Effector memory CD4-positive, alpha-beta T cell (primary cell): ENCODE measurements around the gene SH2D4B.
A peak's percentile ranks its signal among the peaks of the same experiment; 100 is the strongest.

ENCODE experiments used
- DNase-seq, 3 donors: peaks; one replicate each; pipeline ENCODE4 v3.0.0-alpha.2; 2020
- H3K27ac ChIP-seq: 2 replicates; pipeline ENCODE4 v1.7.0; 2013; ENCODE audit warnings: mild to moderate bottlenecking, low read length, moderate library complexity; ENCODE audit not compliant: insufficient read depth, poor library complexity, severe bottlenecking
- H3K27me3 ChIP-seq: replicated peaks from 2 replicates; pipeline ENCODE4 v1.7.0; 2013; ENCODE audit warnings: mild to moderate bottlenecking, low read length; ENCODE audit not compliant: insufficient read depth, control insufficient read depth, poor library complexity, severe bottlenecking
- H3K36me3 ChIP-seq: 2 replicates; pipeline ENCODE4 v1.7.0; 2013; ENCODE audit warnings: mild to moderate bottlenecking, low read length, moderate library complexity; ENCODE audit not compliant: control insufficient read depth, insufficient read depth
- H3K4me1 ChIP-seq: 2 replicates; pipeline ENCODE4 v1.7.0; 2013; ENCODE audit warnings: low read length, mild to moderate bottlenecking; ENCODE audit not compliant: control insufficient read depth, insufficient read depth, poor library complexity, severe bottlenecking
- H3K4me3 ChIP-seq: 2 replicates; pipeline ENCODE4 v1.7.0; 2013; ENCODE audit warnings: low read length, low read depth, mild to moderate bottlenecking; ENCODE audit not compliant: insufficient read depth, poor library complexity, severe bottlenecking
- H3K9me3 ChIP-seq: 2 replicates; pipeline ENCODE4 v1.7.0; 2013; ENCODE audit warnings: mild to moderate bottlenecking, low read length, moderate library complexity; ENCODE audit not compliant: control insufficient read depth

Gene SH2D4B

GRCh38 chr10:80504897-80505465, 32.7 kb upstream of the SH2D4B start:
- H3K27me3 ChIP-seq: no peaks in the 10 kb centered on the region
- H3K9me3 ChIP-seq: no peaks in the 10 kb centered on the region
- H3K4me1 ChIP-seq: peaks cover 55% of the 10 kb centered on the region
- peaks cover 43% of the 10 kb centered on the region for H3K36me3 ChIP-seq
- no peak overlapping the region for H3K4me3 ChIP-seq
- no peak for DNase-seq
- peak overlapping the region; percentile 62 for H3K27ac ChIP-seq

- H3K27ac ChIP-seq: no peak overlapping the region
- no peaks in the 10 kb centered on the region for H3K27me3 ChIP-seq
- H3K36me3 ChIP-seq: peaks cover 50% of the 10 kb centered on the region
Measured at GRCh38 chr10:80506189-80506575, 31.5 kb upstream of the SH2D4B start.

GRCh38 chr10:80506836-80507487, 30.7 kb upstream of the SH2D4B start:
- Histone ChIP-seq H3K27ac (no peak overlapping the region), H3K4me1 (peaks cover 42% of the 10 kb centered on the region), H3K4me3 (no peak overlapping the region), H3K27me3 (no peaks in the 10 kb centered on the region), H3K36me3 (peaks cover 57% of the 10 kb centered on the region), H3K9me3 (no peaks in the 10 kb centered on the region)
- DNase-seq: no peak

More at GRCh38 chr10:80506189-80506575, 31.5 kb upstream of the SH2D4B start:
- Histone ChIP-seq H3K9me3 (no peaks in the 10 kb centered on the region), H3K4me3 (no peak overlapping the region), H3K4me1 (peaks cover 48% of the 10 kb centered on the region)
- DNase-seq: no peak

GRCh38 chr10:80509108-80509402, 28.6 kb upstream of the SH2D4B start:
- peaks cover 73% of the 10 kb centered on the region for H3K36me3 ChIP-seq
- DNase-seq: no peak
- no peaks in the 10 kb centered on the region for H3K9me3 ChIP-seq
- no peak overlapping the region for H3K4me3 ChIP-seq
- no peaks in the 10 kb centered on the region for H3K27me3 ChIP-seq
- no peak overlapping the region for H3K27ac ChIP-seq
- peaks cover 22% of the 10 kb centered on the region for H3K4me1 ChIP-seq

- no peak overlapping the region for H3K4me3 ChIP-seq
- H3K27me3 ChIP-seq: no peaks in the 10 kb centered on the region
- peaks cover 76% of the 10 kb centered on the region for H3K36me3 ChIP-seq
- no peaks in the 10 kb centered on the region for H3K9me3 ChIP-seq
- H3K27ac ChIP-seq: no peak overlapping the region
- no peak for DNase-seq
- H3K4me1 ChIP-seq: peaks cover 16% of the 10 kb centered on the region
Measured at GRCh38 chr10:80509403-80510161, 28.1 kb upstream of the SH2D4B start.

GRCh38 chr10:80512031-80512526, 25.6 kb upstream of the SH2D4B start:
- no peaks in the 10 kb centered on the region for H3K27me3 ChIP-seq
- H3K36me3 ChIP-seq: peaks cover 91% of the 10 kb centered on the region
- no peak overlapping the region for H3K4me3 ChIP-seq
- H3K9me3 ChIP-seq: no peaks in the 10 kb centered on the region
- peaks cover 4% of the 10 kb centered on the region for H3K4me1 ChIP-seq
- DNase-seq: no peak
- peak overlapping the region; percentile 34 for H3K27ac ChIP-seq

GRCh38 chr10:80513106-80513505, 24.6 kb upstream of the SH2D4B start:
- Histone ChIP-seq H3K9me3 (no peaks in the 10 kb centered on the region), H3K27ac (no peak overlapping the region), H3K4me3 (no peak overlapping the region), H3K4me1 (peaks cover 4% of the 10 kb centered on the region), H3K27me3 (no peaks in the 10 kb centered on the region), H3K36me3 (peaks cover 94% of the 10 kb centered on the region)
- DNase-seq: no peak

- peaks cover 4% of the 10 kb centered on the region for H3K4me1 ChIP-seq
- H3K27me3 ChIP-seq: no peaks in the 10 kb centered on the region
- no peaks in the 10 kb centered on the region for H3K9me3 ChIP-seq
- no peak for DNase-seq
- no peak overlapping the region for H3K4me3 ChIP-seq
- peak overlapping the region; percentile 14 for H3K27ac ChIP-seq
- H3K36me3 ChIP-seq: peaks cover 96% of the 10 kb centered on the region
Measured at GRCh38 chr10:80515511-80515910, 22.2 kb upstream of the SH2D4B start.

- H3K4me1 ChIP-seq: peaks cover 4% of the 10 kb centered on the region
- H3K36me3 ChIP-seq: peaks cover 99% of the 10 kb centered on the region
- no peaks in the 10 kb centered on the region for H3K9me3 ChIP-seq
- no peak overlapping the region for H3K27ac ChIP-seq
- no peaks in the 10 kb centered on the region for H3K27me3 ChIP-seq
- no peak for DNase-seq
- no peak overlapping the region for H3K4me3 ChIP-seq
Measured at GRCh38 chr10:80515941-80516340, 21.8 kb upstream of the SH2D4B start.

- Histone ChIP-seq H3K36me3 (peaks cover 97% of the 10 kb centered on the region), H3K9me3 (no peaks in the 10 kb centered on the region), H3K27me3 (no peaks in the 10 kb centered on the region), H3K4me3 (no peak overlapping the region), H3K27ac (no peak overlapping the region), H3K4me1 (no peaks in the 10 kb centered on the region)
- no peak for DNase-seq
Measured at GRCh38 chr10:80516506-80517075, 21.1 kb upstream of the SH2D4B start.
